GM18873 (cell line): ENCODE results near the gene DIP2C.
"Not testable (repeated sequence)": the region's sequence is repeated elsewhere in the genome, so short reads cannot be mapped to it uniquely, and the experiment has no call there.

Source experiments
- ATAC-seq: cut with Tn5 transposase; IDR thresholded peaks from one replicate; pipeline ENCODE4 v1.9.1; 2021; ENCODE audit warnings: mild to moderate bottlenecking, moderate library complexity, moderate number of reproducible peaks; ENCODE audit not compliant: unreplicated experiment, low FRiP score

DIP2C gene

GRCh38 chr10:374354-374753 is 315.1 kb downstream of the DIP2C start:
- ATAC-seq, result no peak

- ATAC-seq, result no peak
Measured at GRCh38 chr10:373526-374309, 315.8 kb downstream of the DIP2C start.

- no peak for ATAC-seq
Measured at GRCh38 chr10:373015-373414, 316.5 kb downstream of the DIP2C start.

- no peak for ATAC-seq
Measured at GRCh38 chr10:372566-372965, 316.9 kb downstream of the DIP2C start.

- no peak for ATAC-seq
Measured at GRCh38 chr10:371515-371914, 318.0 kb downstream of the DIP2C start.

GRCh38 chr10:370449-370825 is 319.0 kb downstream of the DIP2C start:
- ATAC-seq, result no peak

- no peak for ATAC-seq
Measured at GRCh38 chr10:369684-370448, 319.6 kb downstream of the DIP2C start.

GRCh38 chr10:369221-369683 is 320.2 kb downstream of the DIP2C start:
- ATAC-seq, result no peak

GRCh38 chr10:368579-369220 is 320.8 kb downstream of the DIP2C start:
- ATAC-seq, result no peak

GRCh38 chr10:368107-368506 is 321.4 kb downstream of the DIP2C start:
- not testable (repeated sequence) for ATAC-seq

GRCh38 chr10:367636-368035 is 321.8 kb downstream of the DIP2C start:
- no peak for ATAC-seq

- ATAC-seq, result no peak
Measured at GRCh38 chr10:366186-366585, 323.3 kb downstream of the DIP2C start.

GRCh38 chr10:364267-364775 is 325.1 kb downstream of the DIP2C start:
- no peak for ATAC-seq

GRCh38 chr10:363152-363551 is 326.3 kb downstream of the DIP2C start:
- no peak for ATAC-seq

- no peak for ATAC-seq
Measured at GRCh38 chr10:361203-362081, 328.0 kb downstream of the DIP2C start.

- no peak for ATAC-seq
Measured at GRCh38 chr10:360653-361052, 328.8 kb downstream of the DIP2C start.

GRCh38 chr10:359762-360161 is 329.7 kb downstream of the DIP2C start:
- no peak for ATAC-seq

- no peak for ATAC-seq
Measured at GRCh38 chr10:359093-359492, 330.4 kb downstream of the DIP2C start.

- ATAC-seq, result no peak
Measured at GRCh38 chr10:357201-357950, 332.1 kb downstream of the DIP2C start.
